AG10803 (cell line): ENCODE data around the gene DNAJB6.

Source experiments
- DNase-seq: peaks from one replicate; pipeline ENCODE4 v3.0.0; 2010; ENCODE audit warnings: low read depth
- H3K4me3 ChIP-seq: 2 replicates; pipeline ENCODE4 v1.5.1; 2011; ENCODE audit warnings: mild to moderate bottlenecking, low read length, control low read depth
- TF ChIP-seq, protein P1 (sequence below): conservative IDR thresholded peaks from 2 replicates; pipeline ENCODE4 v1.5.1; 2011; ENCODE audit warnings: mild to moderate bottlenecking, low read length, control low read depth, inconsistent platforms

Gene DNAJB6

DNA sequence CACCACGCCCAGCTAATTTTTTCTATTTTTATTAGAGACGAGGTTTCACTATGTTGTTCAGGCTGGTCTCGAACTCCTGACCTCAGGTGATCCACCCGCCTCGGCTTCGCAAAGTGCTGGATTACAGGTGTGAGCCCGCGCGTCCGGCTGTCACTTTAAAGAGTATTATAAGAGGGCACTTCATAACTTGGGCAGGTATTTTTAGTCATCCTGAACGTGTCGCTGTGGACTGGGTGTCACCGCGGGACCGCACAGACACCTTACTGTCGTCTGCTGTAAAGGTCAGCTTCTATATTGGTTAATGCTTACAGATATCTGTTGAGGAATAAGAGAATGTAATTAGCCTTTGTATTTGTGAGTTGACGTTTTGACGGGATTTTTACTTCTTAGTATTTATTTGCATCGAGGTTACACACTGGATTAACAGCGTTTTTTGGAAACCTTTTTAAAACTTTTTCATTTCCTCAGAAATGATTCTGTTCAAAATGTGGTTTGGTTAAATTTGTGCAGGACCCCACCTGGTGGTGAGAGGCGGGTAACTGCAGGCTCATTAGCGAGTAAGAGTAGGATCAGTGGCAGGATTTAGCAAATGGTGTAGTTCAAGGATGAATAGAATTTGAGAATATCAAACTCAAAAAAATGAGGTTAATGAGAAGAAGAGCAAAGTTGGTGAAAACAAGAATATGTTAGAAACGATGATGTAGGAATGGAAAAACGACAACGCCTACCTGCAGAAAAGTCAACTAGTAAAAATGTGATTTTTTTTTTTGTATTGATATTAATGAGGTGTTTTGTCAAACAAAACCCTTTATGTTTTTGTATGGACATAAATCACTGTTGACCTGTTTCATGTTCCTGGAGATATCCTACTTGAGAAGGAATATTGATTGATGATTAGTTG lies 3.2 kb downstream of the DNAJB6 start:
- TF ChIP-seq, protein P1, sequence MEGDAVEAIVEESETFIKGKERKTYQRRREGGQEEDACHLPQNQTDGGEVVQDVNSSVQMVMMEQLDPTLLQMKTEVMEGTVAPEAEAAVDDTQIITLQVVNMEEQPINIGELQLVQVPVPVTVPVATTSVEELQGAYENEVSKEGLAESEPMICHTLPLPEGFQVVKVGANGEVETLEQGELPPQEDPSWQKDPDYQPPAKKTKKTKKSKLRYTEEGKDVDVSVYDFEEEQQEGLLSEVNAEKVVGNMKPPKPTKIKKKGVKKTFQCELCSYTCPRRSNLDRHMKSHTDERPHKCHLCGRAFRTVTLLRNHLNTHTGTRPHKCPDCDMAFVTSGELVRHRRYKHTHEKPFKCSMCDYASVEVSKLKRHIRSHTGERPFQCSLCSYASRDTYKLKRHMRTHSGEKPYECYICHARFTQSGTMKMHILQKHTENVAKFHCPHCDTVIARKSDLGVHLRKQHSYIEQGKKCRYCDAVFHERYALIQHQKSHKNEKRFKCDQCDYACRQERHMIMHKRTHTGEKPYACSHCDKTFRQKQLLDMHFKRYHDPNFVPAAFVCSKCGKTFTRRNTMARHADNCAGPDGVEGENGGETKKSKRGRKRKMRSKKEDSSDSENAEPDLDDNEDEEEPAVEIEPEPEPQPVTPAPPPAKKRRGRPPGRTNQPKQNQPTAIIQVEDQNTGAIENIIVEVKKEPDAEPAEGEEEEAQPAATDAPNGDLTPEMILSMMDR = peak; percentile 96
- peak overlapping the region; percentile 5; the same call in 1 of the 2 replicates for H3K4me3 ChIP-seq
- DNase-seq = peak; percentile 68

DNA sequence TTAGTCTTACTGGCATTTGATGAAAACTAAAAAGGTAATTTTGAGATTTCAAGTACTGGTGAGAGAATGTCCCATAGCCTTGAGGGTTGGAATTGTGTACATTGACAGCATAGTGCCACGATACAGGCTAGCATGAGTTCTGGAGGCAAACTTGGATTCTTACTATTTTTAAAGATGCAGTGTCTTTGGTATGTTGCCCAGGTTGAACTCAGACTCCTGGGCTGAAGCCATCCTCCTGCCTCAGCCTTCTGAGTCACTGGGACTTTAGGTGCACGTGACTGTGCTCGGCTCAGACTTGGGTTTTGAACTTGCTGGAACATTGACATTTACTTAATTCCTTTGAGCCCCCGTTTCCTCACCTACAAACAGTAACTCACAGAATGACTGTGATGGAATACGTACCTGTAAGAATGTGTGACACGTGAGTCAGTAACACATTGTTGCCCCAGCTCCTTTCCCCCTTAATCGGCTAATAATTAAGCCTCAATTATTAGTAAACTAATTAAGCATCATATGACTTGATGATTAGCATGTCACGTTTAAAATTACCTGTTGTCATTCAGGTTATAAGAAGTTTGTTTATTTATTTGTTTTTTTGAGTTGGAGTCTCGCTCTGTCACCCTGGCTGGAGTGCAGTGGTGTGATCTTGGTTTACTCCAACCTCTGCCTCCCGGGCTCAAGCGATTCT lies 10.6 kb downstream of the DNAJB6 start:
- DNase-seq = peak; percentile 81
- TF ChIP-seq, protein P1 = no peak
- H3K4me3 ChIP-seq = no peak overlapping the region

DNA sequence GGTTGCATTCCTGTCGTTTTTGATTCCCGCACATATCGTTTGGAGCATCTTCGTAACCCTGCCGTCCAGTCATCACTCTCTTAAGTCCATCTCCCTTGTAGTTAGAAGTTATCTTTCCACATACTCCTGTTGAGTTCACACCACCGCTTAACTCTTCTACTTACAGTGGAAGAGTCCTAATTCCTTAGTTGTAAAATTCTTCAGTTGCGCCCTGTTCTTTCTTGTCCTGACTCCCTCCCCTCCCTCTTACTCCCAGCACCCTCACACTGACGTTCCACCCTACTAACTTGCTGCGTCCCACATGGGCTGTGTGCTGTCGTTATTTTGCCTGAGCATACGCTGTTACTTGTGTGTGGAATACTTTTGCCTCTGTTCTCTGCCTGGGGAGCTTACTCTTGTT lies 11.7 kb downstream of the DNAJB6 start:
- no peak for DNase-seq
- TF ChIP-seq, protein P1 = no peak

DNA sequence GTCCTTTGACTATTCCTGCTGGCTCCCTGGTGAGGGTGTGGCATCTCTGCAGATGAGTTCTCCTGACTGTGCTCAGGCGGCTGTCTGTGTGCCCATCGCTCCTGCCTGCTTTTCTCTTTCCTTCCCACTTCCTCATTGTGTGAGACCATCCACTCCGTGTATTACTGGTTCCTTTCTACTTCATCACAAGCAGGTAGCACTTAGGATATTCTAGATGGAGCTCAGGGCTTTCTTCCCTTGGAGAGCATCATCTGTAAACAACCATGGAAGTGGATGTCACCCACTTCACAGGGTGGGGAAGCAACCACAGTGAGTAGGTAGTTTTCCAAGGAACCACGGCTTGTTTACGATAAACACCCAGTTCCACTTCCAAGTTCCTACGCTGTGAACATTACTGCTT lies 15.7 kb downstream of the DNAJB6 start:
- TF ChIP-seq, protein P1 = no peak
- H3K4me3 ChIP-seq = no peak overlapping the region
- DNase-seq = no peak

More for the DNA sequence above, 11.7 kb downstream of the DNAJB6 start:
- H3K4me3 ChIP-seq = no peak overlapping the region

DNA sequence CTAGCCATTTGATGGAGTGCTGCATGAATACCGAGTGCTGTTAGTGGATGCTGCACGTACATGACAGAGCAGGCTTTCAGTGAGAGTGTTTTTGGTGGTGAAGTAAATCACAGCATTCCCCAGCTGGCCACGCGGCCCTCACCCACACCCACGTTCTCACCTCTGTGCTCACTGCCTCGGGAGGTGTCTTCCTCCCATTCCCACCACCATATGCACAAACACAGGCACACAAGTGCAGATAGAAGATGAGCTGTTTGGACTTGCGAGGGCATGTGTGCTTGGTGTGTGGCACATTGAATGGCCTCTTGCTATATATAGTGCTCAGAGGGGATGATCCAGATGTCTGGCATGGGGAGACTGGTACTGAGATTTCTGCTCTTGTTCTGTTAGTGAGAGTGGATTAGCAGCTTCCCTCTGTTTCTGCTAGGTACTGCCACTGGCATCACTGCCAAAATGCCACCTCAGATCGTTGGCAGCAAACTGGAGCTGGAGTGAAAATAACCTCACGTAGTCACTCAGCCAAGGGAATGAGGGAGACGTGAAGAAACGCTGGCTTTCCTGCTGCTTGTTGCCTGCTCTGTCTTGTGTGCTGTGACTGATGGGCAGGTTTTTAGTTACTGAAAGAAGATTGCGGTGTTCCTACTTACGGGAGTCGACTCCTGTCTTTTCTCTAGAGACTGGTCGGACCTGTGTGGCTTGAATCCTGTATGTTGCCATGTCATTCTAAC lies 19.1 kb downstream of the DNAJB6 start:
- H3K4me3 ChIP-seq = 0 out of 2 replicates have a peak overlapping the region, but pooled peaks have one; percentile 9
- TF ChIP-seq, protein P1 = no peak
- DNase-seq = peak; percentile 49

DNA sequence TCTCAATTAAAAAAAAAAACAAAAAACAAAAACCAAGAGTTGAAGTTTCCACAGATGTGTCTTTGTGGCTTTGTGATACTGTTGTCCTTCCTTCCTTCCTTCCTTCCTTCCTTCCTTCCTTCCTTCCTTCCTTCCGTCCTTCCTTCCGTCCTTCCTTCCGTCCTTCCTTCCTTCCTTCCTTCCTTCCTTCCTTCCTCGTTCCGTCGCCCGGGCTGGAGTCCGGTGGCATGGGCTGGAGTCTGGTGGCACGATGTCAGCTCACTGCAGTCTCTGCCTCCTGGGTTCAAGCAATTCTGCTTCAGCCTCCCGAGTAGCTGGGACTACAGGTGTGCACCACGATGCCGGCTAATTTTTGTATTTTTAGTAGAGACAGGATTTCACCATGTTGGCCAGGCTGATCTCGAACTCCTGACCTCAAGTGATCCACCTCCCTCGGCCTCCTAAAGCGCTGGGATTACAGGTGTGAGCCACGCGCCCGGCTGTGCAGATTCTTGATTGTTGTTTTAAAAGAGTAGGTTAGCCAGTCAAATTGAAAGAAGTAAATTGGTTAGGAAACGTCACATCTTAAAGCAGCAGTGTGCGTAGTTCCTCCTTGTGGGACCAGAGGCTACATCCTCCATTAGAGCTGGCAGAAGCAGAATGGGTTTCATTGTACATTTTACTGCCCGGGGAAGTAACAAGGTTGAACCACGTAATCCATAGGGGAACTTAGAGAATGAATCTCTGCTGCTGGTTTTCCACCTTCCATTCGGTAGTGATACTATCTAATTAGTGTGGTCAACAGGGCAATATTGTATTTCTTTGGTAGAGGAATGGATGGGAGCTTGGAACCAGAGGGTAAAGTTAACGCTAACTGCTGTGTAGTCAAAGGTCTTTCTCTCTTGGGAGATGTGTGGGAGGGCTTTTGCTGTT lies 20.6 kb downstream of the DNAJB6 start:
- H3K4me3 ChIP-seq = no peak overlapping the region
- TF ChIP-seq, protein P1 = no peak
- DNase-seq = no peak
